Renal cortex interstitium (tissue), 11 donors: ENCODE results near the gene LAMA5. TPM values are rescaled to one million over a fixed set of nuclear protein-coding genes. Genes with fewer than 3 reads are reported as not detected.

ENCODE experiments used
- DNase-seq, 11 donors: peaks; one replicate each; pipeline ENCODE4 v3.0.0-alpha.2; 2013; ENCODE audit warnings: low read depth in 9 of 11, low spot score in 4 of 11; ENCODE audit errors: extremely low read depth in 1 of 11
- polyA plus RNA-seq, 3 donors: library from polyadenylated mRNA; unstranded; fragments of 120-200 nt; gene quantifications; one replicate each; pipeline ENCODE4 v1.2.1, GENCODE V29; 2013; ENCODE audit not compliant: insufficient read length in 3 of 3

LAMA5 gene
- polyA plus RNA-seq, 3 donors: 101 to 184 (median 167) TPM

DNA sequence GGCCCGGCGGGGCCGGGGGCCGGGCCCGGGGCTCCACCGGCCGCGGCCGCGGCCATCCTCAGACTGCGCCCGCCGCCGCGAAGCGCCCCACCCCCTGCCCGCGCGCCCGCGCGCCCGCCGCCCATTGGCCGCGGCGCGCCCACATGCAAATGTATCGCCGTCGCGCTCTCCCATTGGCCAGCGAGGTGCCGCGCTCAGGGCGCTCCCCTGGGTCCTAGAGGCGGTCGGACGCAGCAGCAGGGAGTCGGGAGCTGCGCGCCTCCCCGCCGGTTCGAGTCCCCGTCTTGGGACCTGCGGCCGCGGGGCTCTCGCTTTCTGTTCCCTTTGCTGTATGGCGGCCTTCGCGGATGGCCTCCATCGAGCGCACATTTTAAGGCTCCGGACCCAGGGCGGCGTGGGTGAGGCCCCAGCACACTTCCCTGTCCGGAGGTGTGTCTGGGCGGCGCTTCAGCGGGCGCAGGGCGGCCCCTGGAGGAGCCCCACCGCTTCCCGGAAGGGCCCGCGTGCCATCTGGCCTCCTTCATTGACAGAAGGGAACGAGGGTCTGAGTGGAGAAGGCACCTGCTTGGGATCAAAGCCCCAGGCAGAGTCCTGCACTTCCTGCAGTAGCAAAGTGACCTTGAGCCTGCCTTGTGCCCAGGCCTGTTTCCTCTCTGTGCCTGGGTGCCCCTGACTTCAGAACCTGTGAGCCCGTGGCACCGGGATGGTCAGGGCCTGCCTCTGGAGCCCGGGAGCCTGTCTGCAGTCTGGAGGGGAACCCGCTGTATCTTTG lies 40.3 kb upstream of the LAMA5 start, which contains the start of gene CABLES2:
Gene CABLES2 (minus strand): TSS at position 65 of the 772 bp plus-strand sequence. CDS start 9 bp downstream, at position 56.
- DNase-seq: peak in 9 of 11 donors; percentile 77 to 90 (median 89)

DNA sequence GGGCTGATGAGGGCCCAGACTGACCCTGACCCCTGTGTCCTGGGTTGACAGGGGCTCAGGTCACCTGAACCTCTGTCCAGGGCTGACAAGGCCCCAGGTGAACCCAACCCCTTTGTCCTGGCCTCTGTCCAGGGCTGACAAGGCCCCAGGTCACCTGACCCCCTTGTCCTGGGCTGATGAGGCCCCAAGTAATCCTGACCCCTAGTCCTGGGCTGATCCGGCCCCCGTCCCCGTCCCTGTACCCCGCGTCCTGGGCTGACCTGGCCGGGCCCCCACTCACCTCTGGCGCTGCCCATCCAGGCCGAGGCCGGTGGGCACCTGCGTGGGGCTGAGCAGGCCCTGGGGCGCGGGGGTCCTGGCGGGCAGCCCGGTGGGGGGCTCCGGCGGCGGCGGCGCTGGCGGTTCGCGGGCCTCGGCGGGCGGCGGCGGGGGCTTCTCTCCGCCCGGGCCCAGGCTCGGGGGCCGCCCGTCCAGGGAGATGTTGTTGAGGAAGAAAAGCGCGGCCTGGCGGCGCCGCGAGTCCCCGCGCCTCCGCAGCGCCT lies 39.6 kb upstream of the LAMA5 start:
- no peak for DNase-seq

DNA sequence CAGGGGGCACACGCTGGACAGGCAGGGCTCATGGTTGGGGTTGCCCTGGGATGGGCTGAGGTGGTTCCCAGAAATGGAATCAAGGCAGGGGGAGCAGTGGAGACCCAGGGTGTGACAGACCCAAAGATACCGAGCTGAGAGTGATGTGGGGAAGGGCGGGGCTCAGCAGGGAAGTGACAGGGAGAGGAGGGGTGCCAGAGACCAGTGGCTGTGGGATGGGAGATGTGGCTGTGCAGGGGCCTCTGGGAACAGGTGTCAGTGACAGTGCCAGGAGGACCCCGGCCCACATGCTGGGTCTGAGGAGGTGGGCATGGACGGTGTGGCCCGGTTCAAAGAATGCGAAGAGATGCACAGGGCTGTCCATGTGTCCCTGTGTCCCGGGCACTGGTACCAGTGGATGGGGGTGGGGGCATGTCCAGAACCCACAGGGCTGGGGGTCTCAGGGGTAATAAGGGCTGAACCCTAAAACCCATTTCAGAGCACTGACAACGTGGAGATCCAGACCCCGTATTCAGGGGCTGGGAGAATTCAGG lies 38.9 kb upstream of the LAMA5 start:
- DNase-seq: no peak

GRCh38 chr20:62405108-62405980 lies 38.2 kb upstream of the LAMA5 start:
- DNase-seq: no peak

DNA sequence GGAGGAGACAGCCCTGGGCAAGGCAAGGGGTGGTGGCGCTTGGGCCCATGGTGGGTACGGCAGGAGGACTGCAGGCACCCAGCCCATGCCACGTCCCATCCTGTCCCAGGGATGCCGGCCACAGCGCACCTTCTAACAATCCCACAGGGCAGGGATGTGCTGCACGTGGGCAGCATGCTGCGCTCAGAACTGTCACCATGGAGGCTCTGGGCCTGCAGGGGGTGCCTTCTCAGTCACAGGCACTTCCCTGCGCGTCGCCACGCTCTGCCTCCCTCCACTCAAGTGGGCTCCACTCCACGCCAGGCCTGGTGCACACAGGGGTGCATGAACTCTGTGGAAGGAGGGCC lies 37.6 kb upstream of the LAMA5 start:
- DNase-seq: no peak

GRCh38 chr20:62404112-62404665 lies 37.1 kb upstream of the LAMA5 start:
- no peak for DNase-seq

- no peak for DNase-seq
Measured at GRCh38 chr20:62403331-62403730, 36.2 kb upstream of the LAMA5 start.

- DNase-seq: no peak
Measured at GRCh38 chr20:62402456-62403150, 35.5 kb upstream of the LAMA5 start.

- no peak for DNase-seq
Measured at GRCh38 chr20:62401331-62401779, 34.2 kb upstream of the LAMA5 start.

DNA sequence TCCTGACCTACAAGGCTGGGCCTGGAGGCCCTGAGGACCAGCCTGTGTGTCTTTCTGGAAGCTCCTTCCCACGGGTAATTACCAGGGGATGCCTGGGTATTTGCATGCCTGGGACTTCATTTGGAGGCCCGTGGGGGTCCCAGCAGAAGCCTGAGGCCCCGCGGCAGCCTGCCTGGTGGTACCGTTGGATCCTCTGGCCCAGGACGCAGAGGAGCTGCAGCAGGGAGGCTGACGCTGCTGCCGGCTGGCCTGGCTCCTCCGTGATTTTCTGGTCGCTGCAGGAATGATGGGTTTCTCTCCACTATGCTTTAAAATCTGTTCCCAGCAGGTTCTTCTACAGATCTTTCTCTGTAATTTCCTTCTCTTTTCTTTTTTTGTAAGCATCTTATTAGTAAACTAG lies 33.4 kb upstream of the LAMA5 start:
- DNase-seq: no peak

- no peak for DNase-seq
Measured at GRCh38 chr20:62400021-62400420, 32.9 kb upstream of the LAMA5 start.

DNA sequence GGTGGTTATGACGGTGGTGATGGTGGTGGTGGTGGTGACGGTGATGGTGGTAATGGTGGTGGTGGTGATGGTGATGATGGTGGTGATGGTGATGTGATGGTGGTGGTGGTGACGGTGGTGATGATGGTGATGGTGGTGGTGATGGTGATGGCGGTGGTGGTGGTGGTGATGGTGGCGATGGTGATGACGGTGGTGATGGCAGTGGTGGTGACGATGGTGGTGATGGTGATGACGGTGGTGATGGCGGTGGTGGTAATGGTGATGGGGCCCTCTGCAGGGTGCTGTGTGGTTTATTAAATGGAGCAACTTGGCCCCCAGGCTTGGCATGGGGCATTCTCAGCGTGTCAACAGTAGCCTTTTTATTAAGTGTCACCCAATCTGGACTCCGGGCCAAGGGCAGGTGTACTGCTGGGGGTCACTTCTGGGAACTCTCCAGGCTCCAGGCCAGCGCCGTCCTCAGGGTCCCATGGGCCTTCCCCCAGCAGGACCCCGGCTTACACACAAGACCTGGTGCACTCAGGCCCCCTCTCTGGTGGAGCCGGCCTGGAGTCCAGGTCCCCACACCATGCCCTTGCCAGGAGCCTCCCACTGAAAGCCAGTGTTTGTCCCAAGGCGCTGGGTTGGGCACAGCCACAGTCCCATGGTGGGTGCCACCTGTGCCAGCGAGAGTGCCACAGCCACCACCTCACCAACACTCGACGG lies 31.2 kb upstream of the LAMA5 start:
- no peak for DNase-seq

GRCh38 chr20:62396367-62397239 lies 29.5 kb upstream of the LAMA5 start:
- no peak for DNase-seq

- DNase-seq: no peak
Measured at GRCh38 chr20:62395311-62396242, 28.5 kb upstream of the LAMA5 start.

DNA sequence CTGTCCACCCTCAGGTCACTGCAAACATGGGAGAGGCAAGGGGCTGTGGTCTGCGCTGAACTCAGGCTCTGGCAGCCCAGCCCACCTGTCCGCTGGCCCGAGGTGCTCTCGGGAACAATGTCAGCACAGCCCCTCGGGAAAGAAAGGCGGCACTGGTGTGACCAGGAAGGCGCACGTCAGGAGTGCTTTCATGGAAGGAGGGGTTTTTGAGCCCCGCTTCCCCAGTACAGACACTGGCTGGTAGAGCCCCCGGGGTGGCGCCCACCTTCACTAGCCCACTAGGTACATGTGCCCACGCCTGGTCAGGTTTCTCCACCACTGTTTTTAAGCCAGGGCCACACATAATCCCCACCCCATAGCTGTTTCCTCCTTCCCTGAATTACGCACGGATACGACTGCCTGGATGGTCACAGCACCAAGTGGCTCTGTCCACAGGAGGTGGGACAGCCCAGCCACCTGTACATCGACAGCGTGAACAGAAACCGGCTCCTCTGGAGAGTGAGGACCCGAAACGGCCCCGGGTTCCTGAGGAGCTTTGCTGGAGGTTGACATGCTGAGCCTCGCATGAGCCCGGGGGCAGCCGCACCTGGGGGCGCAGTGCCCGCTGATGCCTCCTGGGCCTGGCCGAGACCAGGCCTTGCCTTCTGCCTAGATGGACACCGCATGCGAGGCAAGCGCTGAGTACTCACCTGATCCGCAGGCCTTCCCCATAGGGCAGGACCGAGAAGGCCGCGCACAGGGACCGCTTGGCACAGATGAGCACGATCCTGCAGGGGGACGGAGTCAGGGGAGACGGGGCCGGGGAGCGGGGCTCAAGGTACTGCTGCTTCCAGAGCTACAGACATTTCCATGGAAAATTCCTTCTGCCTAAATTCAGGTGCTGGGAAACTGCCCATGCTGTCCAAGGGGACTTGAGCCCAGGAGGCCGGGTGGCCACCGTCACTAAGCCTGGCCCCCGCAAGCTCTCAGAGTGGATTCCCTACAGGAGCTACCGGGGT lies 27.4 kb upstream of the LAMA5 start:
- no peak for DNase-seq
